HG03135 (cell line): ENCODE measurements around the gene ITGAV.

Source experiments
- ATAC-seq: cut with Tn5 transposase; IDR thresholded peaks from one replicate; pipeline ENCODE4 v1.9.1; 2021; ENCODE audit warnings: mild to moderate bottlenecking, moderate library complexity; ENCODE audit not compliant: unreplicated experiment

The ITGAV gene

DNA sequence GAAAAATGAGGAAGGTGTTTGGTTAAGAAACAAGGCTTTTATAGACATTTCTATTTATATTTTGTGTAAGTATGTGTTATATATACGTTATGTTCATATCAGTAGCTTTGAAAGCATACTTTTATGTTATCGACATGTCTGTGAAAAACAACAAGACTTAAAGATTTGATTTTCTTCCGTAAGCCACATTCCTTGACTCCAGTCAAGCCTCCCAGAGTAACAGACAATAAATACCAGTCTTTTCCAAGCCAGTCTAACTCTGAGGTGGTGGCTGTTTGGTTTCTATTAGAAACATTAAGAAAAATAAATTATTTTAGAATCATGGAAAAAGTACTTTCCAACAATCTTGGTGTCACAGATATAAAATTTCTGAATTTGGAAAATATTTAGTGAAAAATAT, 16.3 kb upstream of the ITGAV start:
- ATAC-seq, result no peak

DNA sequence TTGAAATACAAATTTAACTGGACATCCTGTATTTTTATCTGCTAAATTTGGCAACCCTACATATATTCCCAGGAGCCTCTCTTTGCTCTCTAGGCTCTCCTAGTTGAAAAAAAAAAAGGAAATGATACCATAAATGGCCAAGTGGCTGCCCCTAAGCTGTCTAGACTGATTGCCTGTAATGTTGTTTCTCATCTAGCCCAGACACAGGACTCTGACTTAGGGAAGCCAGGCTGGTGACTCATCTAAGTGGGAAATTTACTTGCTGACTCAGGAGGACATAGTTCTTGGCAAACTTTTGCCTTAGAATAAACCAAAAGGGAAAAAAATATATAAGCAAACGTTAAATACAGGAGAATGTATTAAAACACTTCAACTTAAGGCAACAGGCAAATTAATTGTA, 14.6 kb upstream of the ITGAV start:
- no peak for ATAC-seq

DNA sequence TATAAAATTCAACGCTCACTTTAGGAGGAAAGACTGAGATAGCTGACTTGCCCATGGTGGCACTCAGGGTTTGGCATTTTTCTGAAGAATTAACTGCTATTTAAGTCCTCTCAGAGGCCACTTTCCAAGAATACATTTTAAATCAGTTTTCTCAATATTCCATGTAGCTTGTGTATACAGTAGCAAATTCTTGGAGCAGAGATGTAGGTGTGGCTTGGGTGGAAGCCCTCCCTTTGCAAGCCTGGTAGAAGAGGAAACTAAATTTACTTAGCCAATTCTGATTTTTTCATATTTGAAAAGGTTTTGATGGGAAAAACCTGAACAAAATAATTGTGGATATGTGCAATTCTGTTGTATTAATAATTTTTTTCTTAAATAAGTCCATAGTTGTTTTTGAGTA, 14.0 kb upstream of the ITGAV start:
- ATAC-seq, result no peak

DNA sequence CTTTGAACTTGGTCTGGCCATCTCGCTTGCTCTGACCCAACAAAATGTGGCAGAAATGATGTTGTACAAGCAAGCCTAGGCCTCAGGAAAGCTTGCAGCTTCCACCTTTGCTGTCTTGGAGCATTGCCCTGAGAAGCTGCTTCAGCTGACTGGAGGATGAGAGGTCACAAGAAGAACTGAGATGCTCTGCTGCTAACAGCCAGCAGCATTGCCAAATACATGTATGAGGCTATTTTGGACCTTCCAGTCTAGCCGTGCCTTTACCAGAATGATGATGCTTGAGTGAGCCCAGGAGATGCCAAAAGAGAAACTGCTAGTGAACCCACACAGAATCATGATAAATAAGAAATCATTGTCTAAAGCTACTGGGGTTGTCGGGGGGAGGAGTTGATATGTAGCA, 13.2 kb upstream of the ITGAV start:
- no peak for ATAC-seq

DNA sequence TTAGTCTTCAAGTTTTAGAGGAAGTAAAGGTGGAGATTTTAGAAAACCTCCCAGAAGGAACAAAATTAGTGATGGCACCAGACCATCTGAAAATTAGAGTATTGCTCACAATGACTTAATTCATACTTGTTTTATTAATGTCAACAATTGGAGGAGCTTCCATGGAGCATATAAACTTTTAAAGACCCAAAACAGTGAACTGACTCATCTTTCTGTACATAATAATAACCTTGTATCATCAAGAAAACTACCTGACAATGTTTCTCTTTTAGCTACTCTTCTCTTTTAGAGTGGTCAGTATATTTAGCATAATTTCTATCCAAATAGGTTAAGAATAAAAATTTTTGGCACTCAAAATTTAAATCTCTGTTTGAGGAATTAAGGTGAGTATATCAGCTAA, 7.2 kb upstream of the ITGAV start:
- ATAC-seq, result no peak

DNA sequence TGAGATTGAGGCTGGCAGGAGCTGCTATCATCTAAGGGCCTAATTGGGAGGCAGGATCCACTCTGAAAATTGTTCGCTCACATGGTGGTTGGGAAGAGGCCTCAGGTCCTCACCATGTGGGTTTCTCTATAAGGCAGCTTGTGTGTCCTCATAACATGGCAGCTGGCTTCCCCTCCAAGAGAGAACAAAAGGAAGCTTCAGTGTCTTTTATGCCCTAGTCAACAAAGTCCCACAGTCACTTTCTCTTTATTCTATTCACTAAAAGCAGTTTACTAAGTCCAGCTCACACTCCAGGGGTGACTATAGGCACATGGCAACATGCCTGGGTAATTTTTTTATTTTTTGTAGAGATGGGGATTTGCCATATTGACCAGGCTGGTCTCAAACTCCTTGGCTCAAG, 5.8 kb upstream of the ITGAV start:
- ATAC-seq, result no peak

DNA sequence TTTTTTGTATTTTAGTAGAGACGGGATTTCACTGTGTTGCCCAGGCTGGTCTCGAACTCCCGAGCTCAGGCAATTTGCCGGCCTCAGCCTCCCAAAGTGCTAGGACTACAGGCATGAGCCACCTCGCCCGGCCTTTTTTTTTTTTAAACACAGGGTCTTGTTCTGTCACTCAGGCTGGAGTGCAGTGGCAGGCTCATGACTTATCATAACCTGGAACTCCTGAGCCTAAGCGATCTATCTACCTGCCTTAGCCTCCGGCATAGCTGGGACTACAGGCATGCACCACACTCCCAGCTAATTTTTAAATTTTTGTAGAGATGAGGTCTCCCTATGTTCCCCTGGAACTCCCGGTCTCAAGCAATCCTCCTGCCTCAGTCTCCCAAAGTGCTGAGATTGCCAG, 1.4 kb upstream of the ITGAV start:
- ATAC-seq, result no peak

DNA sequence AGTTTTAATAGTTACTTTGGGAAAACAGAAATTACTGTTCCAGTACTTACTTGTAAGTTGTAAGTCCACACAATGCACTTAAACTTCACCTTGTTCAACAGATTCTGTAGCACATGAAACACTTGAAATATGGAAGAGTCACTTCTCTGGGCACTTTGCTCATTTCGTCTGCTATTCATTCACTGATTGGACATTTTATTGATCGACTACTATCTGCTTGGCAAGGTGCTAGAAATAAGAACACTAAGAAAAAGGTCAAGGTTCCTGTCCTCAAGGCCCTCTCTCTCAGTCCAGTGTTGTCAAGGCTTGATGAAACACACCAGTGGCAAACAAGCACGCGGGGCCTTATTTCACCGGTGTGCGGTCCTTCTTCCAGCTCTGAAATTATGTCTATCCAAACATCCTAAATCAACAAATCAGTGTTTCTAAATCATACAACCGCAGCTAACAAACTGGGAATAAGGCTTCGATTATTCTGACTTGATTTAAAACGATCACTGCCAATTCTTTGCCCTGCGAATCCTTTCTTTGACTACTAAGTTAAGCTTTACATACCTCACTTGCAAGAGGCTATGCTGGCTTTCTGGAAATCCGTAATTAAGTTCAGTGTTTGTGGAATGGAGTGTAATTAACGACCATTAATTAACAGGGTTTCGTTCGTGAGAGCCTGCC, 780 bp upstream of the ITGAV start:
- ATAC-seq, result no peak

DNA sequence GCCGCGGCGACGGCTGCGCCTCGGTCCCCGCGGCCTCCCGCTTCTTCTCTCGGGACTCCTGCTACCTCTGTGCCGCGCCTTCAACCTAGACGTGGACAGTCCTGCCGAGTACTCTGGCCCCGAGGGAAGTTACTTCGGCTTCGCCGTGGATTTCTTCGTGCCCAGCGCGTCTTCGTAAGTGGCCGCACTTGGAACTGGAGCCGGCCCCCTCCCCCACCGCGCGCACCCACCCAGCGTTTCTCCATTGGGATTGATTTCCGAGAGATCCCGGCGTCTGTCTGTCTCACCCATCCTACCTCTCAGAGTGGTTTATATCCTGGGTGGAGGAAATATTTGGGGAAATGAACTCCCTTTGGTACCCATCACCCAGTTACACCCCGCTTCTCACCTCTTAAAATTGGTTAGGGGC, 498 bp downstream of the ITGAV start:
- ATAC-seq, result no peak

DNA sequence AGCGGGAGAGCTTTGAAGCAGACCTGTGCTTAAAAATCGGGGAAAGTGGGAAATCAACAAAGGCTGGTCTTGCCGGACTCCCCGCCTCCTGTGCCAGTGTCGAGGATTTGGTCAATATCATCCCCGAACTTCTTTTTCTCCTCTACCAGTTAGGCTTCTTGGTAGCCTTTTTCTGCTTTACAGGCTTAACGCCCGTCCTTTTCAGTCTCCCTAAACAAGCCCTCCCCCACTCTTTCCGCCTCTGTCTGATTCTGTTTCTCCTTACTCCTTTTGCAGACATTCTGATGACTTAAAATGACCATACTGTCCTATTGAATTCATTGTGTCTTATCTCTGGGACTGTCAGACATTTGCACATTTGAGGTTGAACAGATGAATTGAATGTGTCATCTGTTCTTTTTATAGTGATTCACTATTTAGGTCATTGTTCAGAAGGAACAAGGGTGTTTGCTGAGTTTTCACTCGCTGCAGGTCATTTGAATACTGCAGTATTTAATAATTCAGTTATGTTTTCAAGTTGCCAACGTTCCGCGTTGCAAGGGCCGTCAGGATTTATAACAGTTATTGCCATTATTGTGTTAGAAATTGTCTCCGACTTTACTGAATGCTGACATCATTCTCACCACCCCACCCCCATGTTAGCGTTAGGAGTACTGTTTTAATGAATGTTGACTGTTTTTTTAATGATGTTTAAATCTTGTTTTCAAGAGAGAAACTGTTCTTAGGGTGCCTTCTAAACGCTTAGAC, 1.1 kb downstream of the ITGAV start:
- no peak for ATAC-seq

DNA sequence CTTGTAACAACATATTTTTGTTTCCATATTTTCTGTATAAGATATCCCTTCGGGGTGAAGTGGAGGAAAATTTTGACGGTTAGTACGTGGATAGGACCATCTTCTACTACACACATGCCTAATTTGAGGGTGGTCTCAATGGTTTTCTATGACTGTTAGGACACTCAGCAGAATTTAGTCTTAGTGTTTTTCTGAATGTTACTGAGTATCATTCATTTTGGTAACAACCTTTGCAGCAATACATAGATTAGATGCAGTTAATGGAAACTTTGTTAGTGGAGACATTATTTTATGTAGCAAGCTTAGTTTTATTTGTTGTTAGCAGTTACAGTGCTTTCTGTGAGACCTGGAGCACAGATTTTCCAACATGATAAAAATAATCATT, 1.6 kb downstream of the ITGAV start:
- no peak for ATAC-seq

DNA sequence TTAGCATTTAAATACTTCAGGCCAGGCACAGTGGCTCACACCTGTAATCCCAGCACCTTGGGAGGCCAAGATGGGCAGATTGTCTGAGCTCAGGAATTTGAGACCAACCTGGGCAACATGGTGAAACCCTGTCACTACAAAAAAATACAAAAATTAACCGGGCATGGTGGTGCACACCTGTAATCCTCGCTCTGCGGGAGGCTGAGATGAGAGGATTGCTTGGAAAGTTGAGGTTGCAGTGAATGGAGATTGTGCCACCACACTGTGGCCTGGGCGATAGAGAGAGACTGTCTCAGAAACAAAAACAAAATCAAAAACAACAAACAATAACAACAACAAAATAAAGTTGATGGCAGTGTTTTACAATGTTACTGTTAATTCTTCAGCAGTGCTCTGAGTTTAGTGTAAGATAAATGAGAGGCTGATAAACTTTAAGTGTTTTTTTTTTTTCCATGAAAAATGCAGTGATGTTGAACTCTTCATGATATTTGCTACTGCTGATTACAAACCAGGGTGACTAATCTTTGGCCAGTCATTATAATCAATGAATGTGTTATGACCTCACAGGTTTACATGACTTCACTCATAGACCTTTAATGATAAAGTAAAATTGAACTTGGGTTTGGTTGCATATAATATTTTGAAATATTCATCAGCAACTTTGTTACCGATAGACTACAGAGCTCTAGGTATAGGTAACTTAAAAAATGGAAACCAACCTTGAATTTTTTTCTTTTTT, 2.5 kb downstream of the ITGAV start:
- ATAC-seq, result no peak

DNA sequence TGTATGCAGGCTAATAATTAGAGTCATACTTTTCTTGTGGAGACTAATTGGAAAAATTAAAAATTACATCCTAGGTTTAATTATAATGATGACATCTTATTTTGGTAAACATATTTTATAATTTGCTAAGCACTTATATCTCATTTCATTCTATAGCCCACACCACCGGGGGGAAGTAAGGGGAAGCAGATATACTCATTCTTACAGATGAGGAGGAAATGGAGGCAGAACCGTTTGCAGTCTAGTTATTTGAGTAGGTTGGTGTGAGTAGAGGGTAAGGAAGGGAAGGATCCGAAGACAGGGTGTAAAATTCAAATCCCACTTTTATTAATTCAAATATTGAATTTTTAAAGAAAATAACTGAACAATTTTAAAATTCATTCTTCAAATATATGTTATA, 3.7 kb downstream of the ITGAV start:
- no peak for ATAC-seq

DNA sequence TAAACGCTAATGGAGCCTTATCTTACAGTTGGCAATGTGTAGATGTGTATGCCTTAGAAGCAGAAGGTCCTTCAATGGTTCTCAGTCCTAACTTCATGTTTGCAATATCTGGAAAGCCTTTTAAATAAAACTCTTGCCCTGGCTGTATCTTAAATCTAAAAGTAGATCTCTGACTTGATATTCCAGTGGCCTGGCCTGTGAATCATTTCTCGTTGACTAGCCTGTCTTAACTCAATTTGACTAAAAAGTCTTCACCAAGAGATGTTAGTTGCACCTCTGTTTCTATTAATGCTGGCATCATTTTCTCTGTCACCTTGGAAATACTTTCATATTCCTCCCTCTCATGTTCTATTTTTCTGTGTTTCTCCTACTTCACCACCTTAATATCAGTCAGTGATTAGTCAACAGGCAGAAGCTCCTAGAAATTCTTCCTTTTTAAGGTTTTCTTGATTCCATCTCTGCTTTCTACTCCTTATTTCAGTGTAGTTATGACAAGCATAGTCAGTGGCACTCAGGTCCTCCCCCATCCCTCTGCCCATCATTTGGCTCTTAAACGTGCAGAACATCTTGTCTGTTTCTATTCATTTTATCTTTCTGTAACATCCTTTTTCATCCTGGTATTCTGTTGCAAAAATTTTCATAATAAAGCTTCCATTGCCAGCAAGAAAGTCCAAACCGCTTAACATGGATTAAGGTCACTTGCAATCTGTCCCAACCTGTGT, 4.3 kb downstream of the ITGAV start:
- ATAC-seq, result no peak

DNA sequence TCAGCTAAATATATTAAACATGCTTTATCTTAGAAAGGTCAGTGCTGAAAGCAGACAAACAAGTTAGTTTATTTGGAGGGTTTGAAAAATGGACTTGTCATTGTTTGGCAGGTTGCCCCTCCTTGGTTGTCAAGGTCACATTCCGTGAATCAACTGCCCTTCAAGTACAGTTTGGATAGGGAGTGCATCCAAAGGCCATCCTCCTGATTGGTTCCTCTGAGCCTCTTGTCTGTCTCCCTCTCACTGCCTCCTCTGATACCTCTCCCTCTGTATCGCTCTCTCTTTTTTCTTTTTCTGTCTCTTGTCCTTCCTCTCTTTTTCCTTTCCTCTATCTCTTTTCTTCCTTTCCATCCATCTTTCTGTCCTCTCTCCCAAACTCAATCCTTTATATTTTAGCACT, 5.4 kb downstream of the ITGAV start:
- no peak for ATAC-seq

DNA sequence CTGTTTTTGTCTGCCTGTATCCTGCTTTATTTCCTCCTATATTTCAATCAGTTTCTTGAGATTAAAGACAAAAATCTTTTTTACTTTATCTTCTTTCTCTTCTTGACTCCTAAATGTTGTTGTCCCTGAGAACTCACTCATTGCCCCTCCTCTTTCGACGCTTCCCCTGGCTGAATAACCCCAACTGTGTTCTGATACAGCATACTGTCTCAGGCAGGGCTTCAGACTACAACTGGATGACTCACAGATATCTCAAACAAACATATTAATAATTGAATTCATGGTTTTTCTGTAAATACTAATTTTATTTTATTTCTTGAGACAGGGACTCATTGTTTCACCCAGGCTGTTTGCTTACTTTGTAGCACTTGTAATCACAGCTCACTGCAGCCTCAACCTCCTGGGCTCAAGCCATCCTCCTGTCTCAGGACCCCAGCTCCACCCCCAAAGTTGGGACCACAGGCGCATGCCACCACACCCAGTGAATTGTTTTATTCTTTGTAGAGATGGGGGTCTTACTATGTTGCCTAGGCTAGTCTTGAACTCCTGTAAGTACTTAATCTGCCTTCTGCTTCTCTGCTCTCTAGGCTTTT, 9.4 kb downstream of the ITGAV start:
- no peak for ATAC-seq

DNA sequence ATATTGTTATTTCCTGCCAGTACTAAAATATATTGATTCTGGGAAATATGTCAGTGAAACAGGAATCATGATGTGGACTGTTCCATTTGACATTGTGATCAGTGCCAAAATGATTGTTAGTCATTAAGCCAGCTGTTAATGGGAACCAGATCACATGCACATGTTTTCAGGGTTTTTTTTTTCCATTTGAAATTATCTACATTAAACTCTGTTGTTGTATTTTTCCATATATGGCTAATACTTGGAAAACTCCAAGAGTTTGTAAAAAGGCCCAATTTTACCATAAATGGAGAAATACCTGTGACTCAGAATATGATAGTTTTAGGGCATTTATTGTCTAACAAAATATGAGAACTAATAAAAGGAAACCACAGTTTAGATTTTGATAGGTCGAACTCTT, 13.4 kb downstream of the ITGAV start:
- ATAC-seq, result no peak

DNA sequence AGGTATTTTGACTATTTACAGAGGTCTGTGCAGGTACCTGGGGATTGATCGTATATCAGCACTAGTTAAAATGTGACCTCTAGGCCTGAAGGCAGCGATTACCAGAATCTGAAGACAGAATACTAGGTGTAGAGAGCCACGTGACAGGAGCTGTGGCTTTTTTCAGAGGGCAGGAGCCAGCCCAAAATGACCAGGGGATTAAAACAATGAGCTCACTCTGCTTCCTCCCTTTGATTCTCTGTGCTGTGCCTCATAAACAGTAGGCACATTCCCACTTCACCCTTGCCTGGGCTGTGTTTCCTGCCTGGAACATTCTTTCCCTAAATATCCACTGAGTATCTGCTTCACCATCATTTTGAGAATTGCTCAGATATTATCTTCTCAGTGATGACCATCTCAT, 15.2 kb downstream of the ITGAV start:
- ATAC-seq, result no peak

DNA sequence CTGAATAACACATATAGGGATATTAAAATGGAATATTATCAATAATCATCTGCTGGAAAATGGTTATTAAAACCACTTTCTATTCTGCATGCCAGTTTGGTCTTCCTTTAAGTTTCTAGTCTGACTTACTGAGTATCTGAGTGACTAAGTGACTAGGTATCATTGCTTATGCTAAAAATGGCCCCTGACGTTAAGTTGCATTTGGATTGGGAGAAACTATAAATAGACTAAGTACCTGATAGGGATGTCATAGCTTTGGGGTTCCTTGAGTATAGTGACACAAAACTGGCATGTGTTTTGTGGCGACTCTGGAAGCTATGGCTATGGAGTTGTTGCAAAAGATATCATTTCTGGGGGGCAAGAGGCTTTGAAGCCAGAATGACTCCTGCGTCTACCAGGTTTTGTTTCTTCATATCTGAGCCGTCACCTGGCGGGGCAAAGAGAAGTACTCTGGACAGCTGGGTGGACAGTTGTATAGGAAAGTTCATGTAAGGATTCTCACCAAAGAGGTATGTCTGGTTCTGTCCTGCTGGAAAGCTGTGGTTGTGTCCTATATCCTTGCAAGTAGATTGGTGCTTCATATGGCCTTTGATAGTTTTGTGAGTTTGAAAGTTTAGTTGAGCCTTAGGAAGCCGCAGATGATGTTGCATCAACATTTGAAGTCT, 17.9 kb downstream of the ITGAV start:
- no peak for ATAC-seq

DNA sequence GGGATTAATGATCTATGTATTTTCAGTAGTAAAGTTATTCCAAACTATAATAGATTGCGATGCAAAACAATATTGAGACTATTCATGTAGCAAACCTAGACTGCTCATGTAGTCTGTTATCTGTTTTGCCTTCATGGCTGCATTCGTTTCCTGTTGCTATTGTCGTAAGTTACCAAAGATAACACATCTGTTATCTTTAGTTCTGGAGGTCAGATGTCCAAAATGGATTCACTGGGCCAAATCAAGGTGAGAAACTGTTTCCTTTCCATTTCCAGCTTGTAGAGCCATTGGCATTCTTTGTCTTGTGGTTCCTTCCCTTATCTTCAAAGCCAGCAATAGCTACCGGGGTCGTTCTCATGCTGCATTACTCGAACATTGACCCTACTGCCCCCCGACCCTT, 20.9 kb downstream of the ITGAV start:
- no peak for ATAC-seq

DNA sequence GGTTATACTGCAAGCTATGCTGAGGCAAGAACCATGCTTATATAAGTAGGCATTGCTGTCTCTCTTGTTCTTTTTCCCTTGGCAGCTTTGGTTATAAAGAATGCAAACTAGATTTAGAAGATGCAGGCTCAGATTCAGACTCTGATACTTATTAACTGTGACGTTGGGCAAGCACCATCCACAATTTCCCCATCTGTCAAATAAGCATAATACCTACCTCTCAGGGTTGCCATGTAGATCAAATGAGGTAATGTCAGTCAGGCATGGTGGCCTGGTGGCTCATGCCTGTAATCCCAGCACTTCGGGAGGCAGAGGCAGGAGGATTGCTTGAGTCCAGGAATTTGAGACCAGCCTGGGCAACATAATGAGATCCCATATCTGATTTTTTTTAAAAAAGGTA, 21.7 kb downstream of the ITGAV start:
- no peak for ATAC-seq
